Kidney tubule cell (primary cell): ENCODE results near the gene ARMC5.
"Not testable (repeated sequence)": the region's sequence is repeated elsewhere in the genome, so short reads cannot be mapped to it uniquely, and the experiment has no call there.

ENCODE experiments used
- DNase-seq: peaks from one replicate; pipeline ENCODE4 v3.0.0-alpha.2; 2018; ENCODE audit warnings: low spot score

ARMC5 gene

DNA sequence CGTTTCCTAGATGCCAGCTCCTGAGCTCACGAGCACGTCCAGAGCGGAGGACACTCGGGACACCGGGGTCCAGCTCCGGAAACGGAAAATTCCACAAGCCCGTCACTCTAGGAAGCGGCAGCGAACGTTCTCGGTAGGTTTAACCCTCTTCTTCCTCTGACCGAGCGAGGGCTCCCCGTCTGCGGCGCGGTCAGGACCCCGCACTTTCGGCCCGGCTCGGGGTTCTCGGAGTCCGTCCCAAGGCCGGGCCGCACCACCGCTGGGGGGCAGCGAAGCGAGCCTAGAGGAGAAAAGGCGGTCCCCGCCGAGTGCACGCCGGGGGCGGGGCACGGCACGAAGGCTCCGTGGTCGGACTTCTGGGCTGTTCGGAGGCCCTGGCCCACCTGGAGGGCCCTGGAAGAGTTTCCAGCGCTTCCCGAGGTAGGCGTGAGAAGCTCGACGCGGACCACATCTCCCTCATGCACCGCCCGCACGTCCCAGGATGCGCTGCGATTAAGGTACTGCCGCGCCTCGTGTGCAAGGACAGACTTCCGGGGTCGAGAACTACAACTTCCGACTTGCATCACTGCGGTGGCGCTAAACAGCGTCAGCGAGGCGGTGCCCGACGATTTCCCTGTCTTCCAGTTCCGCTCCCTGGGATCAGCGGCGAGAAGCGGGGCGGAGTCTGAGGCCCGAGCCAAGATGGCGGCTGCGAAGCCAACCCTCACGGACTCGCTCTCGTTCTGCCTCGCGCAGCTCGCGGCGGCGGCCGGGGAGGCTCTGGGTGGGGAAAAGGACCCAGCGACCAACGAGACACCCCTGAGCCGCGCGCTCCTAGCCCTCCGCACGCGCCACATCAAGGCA lies at the start of gene ARMC5:
TSS of gene ARMC5 (plus strand) at position 658 of the 843 bp plus-strand sequence. CDS start at position 682, 24 bp downstream.
- peak; percentile 98 for DNase-seq

- no peak for DNase-seq
Observed at GRCh38 chr16:31410082-31410481, 49.2 kb upstream of the ARMC5 start.

DNA sequence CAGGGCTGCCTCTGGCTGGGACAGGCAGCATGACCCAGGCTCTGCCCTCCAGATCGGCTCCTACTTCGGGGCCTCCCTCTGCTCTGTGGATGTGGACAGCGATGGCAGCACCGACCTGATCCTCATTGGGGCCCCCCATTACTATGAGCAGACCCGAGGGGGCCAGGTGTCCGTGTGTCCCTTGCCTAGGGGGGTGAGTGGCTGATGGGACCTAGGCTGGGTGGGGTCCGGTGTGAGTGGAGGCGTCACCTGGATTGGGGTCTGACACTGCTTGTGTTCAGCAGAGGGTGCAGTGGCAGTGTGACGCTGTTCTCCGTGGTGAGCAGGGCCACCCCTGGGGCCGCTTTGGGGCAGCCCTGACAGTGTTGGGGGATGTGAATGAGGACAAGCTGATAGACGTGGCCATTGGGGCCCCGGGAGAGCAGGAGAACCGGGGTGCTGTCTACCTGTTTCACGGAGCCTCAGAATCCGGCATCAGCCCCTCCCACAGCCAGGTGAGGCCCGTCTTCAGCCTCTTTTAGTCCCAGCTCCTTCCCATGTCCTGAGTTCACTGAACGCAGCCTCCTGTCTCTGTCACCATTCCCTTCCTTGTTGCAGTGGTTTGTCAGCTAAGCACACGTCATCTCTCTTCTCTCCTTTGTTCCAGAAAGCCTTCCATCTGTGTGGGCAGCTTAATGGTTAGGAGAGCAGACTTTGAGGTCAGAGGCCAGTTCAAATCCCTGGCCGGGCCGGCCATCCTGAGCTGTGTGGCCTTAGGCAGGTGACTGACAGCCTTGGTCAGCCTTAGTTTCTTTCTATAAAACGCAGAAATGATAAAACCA lies 48.1 kb upstream of the ARMC5 start:
- no peak for DNase-seq

DNA sequence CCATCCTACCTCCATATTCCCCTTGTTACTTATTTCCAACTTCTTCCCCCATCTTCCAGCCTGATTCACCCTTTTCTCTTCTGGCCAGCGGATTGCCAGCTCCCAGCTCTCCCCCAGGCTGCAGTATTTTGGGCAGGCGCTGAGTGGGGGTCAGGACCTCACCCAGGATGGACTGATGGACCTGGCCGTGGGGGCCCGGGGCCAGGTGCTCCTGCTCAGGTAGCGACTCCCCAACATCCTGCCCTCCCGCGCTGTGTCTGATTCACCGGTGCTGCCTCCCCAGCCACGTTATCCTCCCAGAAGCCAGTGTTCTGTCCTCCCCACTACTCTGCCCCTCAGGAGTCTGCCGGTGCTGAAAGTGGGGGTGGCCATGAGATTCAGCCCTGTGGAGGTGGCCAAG lies 46.6 kb upstream of the ARMC5 start:
- no peak for DNase-seq

- no peak for DNase-seq
Observed at GRCh38 chr16:31413381-31413780, 45.9 kb upstream of the ARMC5 start.

DNA sequence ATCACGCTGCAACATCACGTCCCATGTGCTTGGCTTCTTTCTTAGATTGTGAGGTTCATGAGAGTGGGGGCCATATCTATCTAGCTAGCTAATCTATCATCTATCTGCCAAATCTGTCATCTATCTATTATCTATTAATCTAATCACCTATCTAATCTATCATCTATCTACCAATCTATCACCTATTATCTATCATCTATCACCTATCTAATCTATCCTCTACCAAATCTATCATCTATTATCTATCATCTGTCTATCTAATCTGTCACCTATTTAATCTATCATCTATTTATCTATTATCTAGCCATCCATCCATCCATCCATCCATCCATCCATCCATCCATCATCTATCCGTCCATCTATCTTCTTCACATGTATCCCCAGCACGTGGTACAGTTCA lies 45.4 kb upstream of the ARMC5 start:
- DNase-seq: no peak

- DNase-seq: no peak
Observed at GRCh38 chr16:31414706-31415105, 44.6 kb upstream of the ARMC5 start.

DNA sequence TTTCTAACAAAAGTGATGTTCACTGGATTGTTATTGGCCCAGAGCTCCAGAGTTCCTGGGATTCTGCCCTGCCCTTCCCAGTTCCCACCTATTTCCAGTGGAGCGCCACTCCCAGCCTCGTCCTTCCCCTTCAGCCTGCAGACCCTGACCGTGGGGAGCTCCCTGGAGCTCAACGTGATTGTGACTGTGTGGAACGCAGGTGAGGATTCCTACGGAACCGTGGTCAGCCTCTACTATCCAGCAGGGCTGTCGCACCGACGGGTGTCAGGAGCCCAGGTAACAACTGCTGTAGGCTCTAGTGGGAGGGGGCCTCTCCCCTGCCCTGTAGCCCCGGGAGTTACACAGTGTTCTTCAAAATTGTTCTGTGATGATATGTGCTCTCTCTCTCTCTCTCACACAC lies 42.9 kb upstream of the ARMC5 start:
- no peak for DNase-seq

DNA sequence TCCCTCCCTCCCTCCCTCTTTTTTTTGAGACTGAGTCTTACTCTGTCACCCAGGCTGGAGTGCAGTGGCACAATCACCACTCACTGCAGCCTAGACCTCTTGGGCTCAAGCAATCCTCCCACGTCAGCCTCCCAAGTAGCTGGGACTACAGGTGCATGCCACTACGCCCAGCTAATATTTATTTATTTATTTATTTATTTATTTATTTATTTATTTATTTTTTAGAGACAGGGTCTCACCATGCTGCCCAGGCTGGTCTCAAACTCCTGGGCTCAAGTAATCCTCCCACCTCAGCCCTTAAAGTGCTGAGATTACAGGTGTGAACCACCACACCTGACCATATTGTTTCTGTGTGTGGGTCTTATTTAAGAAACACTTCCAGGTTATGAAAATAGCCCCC lies 42.3 kb upstream of the ARMC5 start:
- not testable (repeated sequence) for DNase-seq

DNA sequence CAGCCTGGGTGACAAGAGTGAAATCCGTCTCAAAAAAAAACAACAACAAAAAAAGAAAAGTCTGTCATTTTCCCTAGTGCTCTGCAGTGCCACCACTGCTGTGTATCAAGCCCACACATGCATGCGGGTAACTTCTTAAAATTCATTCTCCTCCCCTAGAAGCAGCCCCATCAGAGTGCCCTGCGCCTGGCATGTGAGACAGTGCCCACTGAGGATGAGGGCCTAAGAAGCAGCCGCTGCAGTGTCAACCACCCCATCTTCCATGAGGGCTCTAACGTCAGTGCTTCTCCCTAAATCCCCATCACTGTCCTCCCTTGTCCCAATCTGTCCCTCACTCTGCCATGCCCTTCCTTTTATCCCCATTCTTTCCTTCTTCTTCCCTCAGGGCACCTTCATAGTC lies 41.4 kb upstream of the ARMC5 start:
- no peak for DNase-seq

GRCh38 chr16:31420037-31420436 lies 39.3 kb upstream of the ARMC5 start:
- no peak for DNase-seq

- no peak for DNase-seq
Observed at GRCh38 chr16:31421587-31421986, 37.7 kb upstream of the ARMC5 start.

DNA sequence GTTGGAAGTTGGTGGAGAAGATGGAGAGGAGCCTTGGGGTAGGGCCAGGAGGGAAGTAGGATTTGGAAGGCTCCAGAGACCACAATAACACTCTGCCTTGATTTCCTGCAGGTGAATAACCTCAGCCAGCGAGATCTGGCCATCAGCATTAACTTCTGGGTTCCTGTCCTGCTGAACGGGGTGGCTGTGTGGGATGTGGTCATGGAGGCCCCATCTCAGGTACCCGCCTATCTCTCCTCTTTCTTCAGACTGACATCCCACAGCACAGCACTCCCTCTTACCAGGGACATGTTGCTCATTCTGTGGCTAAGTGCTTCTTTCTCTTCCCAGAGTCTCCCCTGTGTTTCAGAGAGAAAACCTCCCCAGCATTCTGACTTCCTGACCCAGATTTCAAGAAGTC lies 36.1 kb upstream of the ARMC5 start:
- no peak for DNase-seq

DNA sequence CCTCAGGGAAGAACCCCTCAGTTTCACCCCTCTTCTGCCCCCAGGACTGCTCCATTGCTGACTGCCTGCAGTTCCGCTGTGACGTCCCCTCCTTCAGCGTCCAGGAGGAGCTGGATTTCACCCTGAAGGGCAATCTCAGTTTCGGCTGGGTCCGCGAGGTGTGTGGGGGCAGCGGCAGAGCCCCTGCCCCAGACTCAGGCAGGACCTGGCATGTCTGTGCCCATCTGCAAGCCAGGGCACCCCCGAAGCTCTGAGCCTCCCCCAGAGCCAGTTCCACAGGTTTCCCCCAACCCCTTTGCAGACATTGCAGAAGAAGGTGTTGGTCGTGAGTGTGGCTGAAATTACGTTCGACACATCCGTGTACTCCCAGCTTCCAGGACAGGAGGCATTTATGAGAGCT lies 35.5 kb upstream of the ARMC5 start:
- no peak for DNase-seq

DNA sequence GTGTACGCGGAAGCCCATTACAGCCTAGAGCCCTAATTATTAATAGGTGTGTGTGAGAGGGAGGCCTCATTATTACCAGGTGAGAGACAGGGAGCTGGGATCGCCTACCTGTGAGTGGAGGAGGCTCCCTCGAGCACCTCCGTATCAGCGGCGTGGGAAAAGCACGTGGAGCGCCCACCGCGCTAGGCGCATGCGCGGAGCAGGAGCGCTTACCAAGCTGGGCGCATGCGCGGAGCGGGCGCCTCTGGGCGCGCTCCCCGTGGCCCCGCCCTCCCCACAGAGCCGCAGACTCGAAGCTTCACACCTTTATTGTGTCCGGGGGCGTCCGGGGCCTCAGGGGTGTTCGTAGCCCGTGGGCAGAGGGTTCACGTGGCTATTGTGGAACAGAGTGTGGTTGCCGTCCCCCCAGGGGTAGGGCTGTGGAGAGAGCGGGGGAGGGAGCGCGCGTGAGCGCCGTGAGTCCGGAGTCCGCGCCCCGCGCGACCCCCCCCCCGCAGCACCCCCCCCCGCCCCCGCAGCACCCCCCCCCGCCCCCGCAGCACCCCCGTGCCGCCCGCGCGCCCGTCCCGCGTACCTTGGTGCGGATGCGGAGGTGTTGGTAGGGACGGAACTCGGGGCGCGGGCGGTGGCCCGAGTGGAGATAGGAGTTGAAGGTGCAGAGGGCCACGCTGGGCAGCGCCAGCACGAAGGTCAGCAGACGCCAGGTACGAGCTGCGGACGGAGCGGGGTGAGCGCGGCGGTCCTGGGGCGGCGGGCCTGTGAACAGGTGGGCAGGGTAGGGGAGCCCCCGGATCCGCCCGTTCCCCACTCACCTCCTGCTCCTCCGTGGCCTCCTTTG lies 31.6 kb upstream of the ARMC5 start:
- peak; percentile 64 for DNase-seq

GRCh38 chr16:31428279-31428597 lies 31.1 kb upstream of the ARMC5 start, which contains the start of gene COX6A2:
TSS of gene COX6A2 (minus strand) at chr16:31428360. CDS start at chr16:31428325, 35 bp downstream.
- DNase-seq: no peak

DNA sequence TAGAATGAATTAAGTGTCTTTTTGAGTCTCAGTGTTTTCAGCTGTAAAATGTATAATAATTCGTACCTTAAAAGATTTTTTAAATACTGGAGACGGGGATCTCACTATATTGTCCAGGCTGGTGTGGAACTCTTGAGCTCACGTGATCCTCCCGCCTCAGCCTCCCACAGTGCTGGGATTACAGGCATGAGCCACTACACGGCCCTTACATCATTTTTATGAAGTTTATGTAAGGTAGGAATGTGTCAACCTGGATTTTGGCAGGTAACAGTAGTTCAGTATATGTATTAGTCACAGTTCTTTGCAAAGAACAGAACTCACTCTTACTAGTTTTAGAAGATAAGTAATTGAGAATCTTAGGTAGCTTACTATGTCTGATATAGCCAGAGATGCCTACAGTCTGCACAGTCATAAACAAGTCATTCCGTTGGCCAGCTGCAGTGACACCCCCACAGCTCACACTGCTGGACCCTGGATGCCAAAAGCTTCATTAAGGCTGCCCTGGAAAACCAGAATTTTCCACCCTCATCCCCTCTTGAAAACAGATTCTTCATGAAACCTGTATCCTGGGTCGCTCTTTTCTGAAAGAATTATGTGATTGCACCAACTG lies 30.6 kb upstream of the ARMC5 start:
- no peak for DNase-seq

DNA sequence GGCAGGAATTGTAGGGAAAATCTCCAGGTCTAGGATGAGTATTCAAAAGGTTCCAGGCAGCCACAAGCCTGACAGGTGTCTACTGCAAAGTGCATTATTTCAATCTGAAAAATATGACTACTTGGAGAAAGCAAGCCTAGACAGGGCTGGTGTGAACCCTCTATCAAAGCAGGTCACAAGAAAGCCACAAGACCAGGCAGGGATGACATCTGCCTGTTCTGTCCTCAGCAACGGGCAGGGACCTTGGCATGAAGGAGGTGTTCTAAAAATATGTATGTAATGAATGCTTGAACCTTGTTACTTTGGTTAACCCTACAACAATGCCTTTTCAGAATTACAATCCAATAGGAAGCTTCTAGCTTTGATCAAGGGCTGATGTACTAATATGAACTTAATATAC lies 30.0 kb upstream of the ARMC5 start:
- DNase-seq: no peak

GRCh38 chr16:31429796-31430195 lies 29.5 kb upstream of the ARMC5 start:
- DNase-seq: no peak

GRCh38 chr16:31430380-31431052 lies 28.8 kb upstream of the ARMC5 start:
- DNase-seq: no peak
